Measurements from ENCODE around the gene ASAP2. TPM values are rescaled to one million over a fixed set of nuclear protein-coding genes. Genes with fewer than 3 reads are reported as not detected.

ASAP2 gene
- total RNA-seq, 4 donors from 2014 or later, result 28.2 to 38.0 (median 31.7) TPM

- DNase-seq (ENCODE audit: low spot score in 2 of 2), result no peak
- 59 to 61% methylated on average over 18 of the region's 18 CpGs for WGBS, 2 donors
- Histone ChIP-seq H3K4me3 (no peak overlapping the region), H3K27me3 (no peaks in the 10 kb centered on the region), H3K27ac (peak overlapping the region in 1 of 4 donors; percentile 66), H3K4me1 (peaks cover 0 to 34% (median 14%) of the 10 kb centered on the region in 4 donors), H3K36me3 (no peaks in the 10 kb centered on the region), H3K9me3 (no peaks in the 10 kb centered on the region)
- no peak for TF ChIP-seq CTCF (IDR thresholded peaks at IDR 0.05)
- no peak for TF ChIP-seq EP300 (IDR thresholded peaks at IDR 0.05)
- TF ChIP-seq POLR2A (IDR thresholded peaks at IDR 0.05), result no peak
Observed at GRCh38 chr2:9268301-9269080, 61.9 kb downstream of the ASAP2 start.

GRCh38 chr2:9269295-9269694, 62.7 kb downstream of the ASAP2 start:
- no peaks in the 10 kb centered on the region for H3K27me3 ChIP-seq
- H3K4me1 ChIP-seq, result peaks cover 0 to 32% (median 8%) of the 10 kb centered on the region in 4 donors
- no peak overlapping the region for H3K27ac ChIP-seq
- H3K9me3 ChIP-seq, result no peaks in the 10 kb centered on the region
- 81 to 88% methylated on average over 10 of the region's 10 CpGs for WGBS, 2 donors
- H3K4me3 ChIP-seq, result no peak overlapping the region
- no peaks in the 10 kb centered on the region for H3K36me3 ChIP-seq
- TF ChIP-seq CTCF (IDR thresholded peaks at IDR 0.05), result no peak
- no peak for TF ChIP-seq EP300 (IDR thresholded peaks at IDR 0.05)
- no peak for TF ChIP-seq POLR2A (IDR thresholded peaks at IDR 0.05)
- DNase-seq (ENCODE audit: low spot score in 2 of 2), result no peak

- Histone ChIP-seq H3K4me3 (no peak overlapping the region), H3K4me1 (peaks cover 0 to 32% (median 6%) of the 10 kb centered on the region in 4 donors), H3K27ac (no peak overlapping the region), H3K36me3 (no peaks in the 10 kb centered on the region), H3K27me3 (no peaks in the 10 kb centered on the region), H3K9me3 (no peaks in the 10 kb centered on the region)
- 78 to 83% methylated on average over 8 of the region's 8 CpGs for WGBS, 2 donors
- no peak for DNase-seq (ENCODE audit: low spot score in 2 of 2)
- TF ChIP-seq POLR2A (IDR thresholded peaks at IDR 0.05) (no peak), CTCF (IDR thresholded peaks at IDR 0.05) (no peak), EP300 (IDR thresholded peaks at IDR 0.05) (no peak)
Observed at GRCh38 chr2:9269695-9270360, 63.2 kb downstream of the ASAP2 start.

- no peaks in the 10 kb centered on the region for H3K9me3 ChIP-seq
- no peak overlapping the region for H3K27ac ChIP-seq
- no peak for TF ChIP-seq CTCF (IDR thresholded peaks at IDR 0.05)
- TF ChIP-seq EP300 (IDR thresholded peaks at IDR 0.05), result no peak
- TF ChIP-seq POLR2A (IDR thresholded peaks at IDR 0.05), result no peak
- 83 to 88% methylated on average over 5 of the region's 5 CpGs for WGBS, 2 donors
- H3K4me1 ChIP-seq, result peaks cover 0 to 38% (median 14%) of the 10 kb centered on the region in 4 donors
- no peaks in the 10 kb centered on the region for H3K36me3 ChIP-seq
- no peaks in the 10 kb centered on the region for H3K27me3 ChIP-seq
- DNase-seq (ENCODE audit: low spot score in 2 of 2), result no peak
- no peak overlapping the region for H3K4me3 ChIP-seq
Observed at GRCh38 chr2:9271091-9271490, 64.5 kb downstream of the ASAP2 start.

- Histone ChIP-seq H3K4me3 (no peak overlapping the region), H3K36me3 (no peaks in the 10 kb centered on the region), H3K9me3 (no peaks in the 10 kb centered on the region), H3K4me1 (peaks cover 0 to 39% (median 14%) of the 10 kb centered on the region in 4 donors), H3K27me3 (no peaks in the 10 kb centered on the region), H3K27ac (no peak overlapping the region)
- 92 to 95% methylated on average over 5 of the region's 5 CpGs for WGBS, 2 donors
- DNase-seq (ENCODE audit: low spot score in 2 of 2), result no peak
- TF ChIP-seq POLR2A (IDR thresholded peaks at IDR 0.05) (no peak), EP300 (IDR thresholded peaks at IDR 0.05) (no peak), CTCF (IDR thresholded peaks at IDR 0.05) (no peak)
Observed at GRCh38 chr2:9271691-9272090, 65.1 kb downstream of the ASAP2 start.

Measured in tibial nerve (tissue), 4 donors.